HG03571 (cell line): ENCODE results near the gene S100A16.
"Not testable (repeated sequence)": the region's sequence is repeated elsewhere in the genome, so short reads cannot be mapped to it uniquely, and the experiment has no call there.

Experiments
- ATAC-seq: cut with Tn5 transposase; IDR thresholded peaks from one replicate; pipeline ENCODE4 v1.9.1; 2021; ENCODE audit not compliant: unreplicated experiment

Gene S100A16

GRCh38 chr1:153588033-153588432 lies 24.9 kb downstream of the S100A16 start:
- ATAC-seq, result not testable (repeated sequence)

DNA sequence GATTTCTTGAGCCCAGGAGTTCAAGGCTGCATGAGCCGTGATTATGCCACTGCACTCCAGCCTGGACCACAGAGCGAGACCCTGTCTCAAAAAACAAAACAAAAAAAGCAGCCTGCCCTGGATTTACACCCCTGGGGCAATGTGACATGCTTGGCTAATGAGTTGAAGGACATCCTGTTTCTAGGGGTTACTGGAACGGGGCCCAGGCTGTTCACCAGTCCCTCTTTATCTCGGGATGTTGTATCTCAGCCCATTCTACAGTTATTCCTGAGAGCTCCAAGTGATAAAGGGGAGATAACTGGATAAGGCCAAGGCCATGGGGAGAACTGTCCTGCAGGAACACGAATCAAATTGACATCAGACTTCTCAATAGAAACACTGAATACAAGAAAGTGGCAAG lies 25.6 kb downstream of the S100A16 start:
- ATAC-seq, result no peak

GRCh38 chr1:153586347-153586746 lies 26.6 kb downstream of the S100A16 start:
- no peak for ATAC-seq

DNA sequence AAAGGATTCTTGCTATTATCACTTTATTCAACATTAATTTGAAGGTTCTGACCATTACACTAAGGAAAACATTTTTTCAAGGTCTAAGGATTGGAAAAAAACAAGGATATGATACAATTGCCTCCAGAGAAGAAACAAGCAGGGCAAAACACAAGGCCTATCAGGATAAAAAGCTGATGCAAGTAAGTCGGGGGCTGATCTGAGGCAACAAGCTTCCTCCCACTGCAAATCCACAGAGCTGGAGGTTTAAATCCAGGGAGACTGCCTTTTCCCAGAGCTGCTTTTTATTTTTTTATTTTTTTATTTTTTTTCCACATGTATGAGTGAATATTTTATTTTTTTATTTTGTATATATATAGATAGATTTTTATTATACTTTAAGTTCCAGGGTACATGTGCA lies 27.9 kb downstream of the S100A16 start:
- no peak for ATAC-seq

GRCh38 chr1:153583976-153584375 lies 29.0 kb downstream of the S100A16 start:
- no peak for ATAC-seq

- not testable (repeated sequence) for ATAC-seq
Measured at GRCh38 chr1:153583514-153583913, 29.4 kb downstream of the S100A16 start.

- not testable (repeated sequence) for ATAC-seq
Measured at GRCh38 chr1:153582836-153583235, 30.1 kb downstream of the S100A16 start.

- no peak for ATAC-seq
Measured at GRCh38 chr1:153578936-153579335, 34.0 kb downstream of the S100A16 start.

DNA sequence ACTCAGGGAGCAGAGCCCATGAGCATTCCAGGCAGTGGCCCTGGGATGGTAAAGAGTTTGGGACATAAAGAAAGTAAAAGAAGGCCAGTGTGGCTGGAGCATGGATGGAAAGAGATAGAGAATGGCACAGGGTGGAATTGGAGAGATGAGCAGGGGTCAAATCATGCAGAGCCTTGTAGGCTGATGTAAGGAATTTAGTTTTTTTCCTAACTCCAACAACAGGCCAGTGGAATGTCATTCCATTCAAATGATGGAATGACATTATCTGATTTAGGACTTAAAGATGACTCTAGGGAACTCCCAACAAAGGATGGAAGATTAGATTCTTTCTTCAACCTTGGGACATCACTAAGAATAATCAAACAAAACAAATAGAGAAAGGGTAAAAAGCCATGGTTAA lies 34.4 kb downstream of the S100A16 start:
- no peak for ATAC-seq

DNA sequence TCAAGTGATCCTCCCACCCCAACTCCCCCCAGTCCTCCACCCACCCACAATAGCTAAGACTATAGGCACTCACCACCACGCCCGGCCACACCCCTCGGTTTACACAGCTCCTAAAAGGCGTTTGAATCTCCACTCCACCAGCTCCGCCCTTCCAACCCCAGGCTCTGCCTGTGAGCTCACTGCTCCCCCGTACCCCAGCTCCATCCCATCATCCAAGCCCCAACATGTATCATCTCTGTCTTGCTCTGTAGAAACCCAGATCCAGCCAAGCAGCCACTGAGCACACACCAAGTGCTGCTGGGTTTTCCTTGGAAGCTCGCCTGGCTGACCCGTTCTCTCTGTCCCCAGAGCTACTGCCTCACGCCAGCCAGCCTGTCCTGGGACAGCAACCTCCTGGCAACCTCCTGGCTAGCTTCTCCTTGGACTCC lies 35.3 kb downstream of the S100A16 start:
- ATAC-seq, result no peak

DNA sequence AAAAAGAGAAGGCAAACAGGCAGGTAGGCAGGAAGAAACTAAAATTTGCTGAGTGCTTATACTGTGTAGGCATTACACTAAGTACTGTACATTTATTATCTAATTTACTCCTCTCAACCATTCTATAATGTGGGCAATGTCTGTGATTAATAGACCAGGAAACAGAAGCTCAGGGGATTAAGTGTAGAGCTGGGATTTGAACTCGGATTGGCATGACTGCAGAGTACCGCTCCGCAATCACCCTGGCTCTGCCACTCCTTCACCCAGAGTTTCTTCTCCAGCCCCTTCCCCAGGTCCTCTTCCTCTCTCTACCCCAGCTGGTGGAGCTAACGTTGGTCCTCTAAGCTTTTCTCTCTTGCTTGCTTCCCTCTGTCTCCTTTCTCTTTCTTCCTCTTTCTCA lies 35.8 kb downstream of the S100A16 start:
- no peak for ATAC-seq

- not testable (repeated sequence) for ATAC-seq
Measured at GRCh38 chr1:153575497-153575896, 37.4 kb downstream of the S100A16 start.

DNA sequence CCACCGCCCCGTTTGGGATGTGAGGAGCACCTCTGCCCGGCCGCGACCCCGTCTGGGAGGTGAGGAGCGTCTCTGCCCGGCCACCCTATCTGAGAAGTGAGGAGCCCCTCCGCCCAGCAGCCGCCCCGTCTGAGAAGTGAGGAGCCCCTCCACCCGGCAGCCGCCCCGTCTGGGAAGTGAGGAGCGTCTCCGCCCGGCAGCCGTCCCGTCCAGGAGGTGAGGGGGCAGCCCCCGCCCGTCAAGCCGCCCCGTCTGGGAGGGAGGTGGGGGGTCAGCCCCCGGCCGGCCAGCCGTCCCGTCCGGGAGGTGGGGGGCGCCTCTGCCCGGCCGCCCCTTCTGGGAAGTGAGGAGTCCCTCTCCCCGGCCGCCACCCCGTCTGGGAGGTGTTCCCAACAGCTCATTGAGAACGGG lies 37.9 kb downstream of the S100A16 start:
- not testable (repeated sequence) for ATAC-seq

DNA sequence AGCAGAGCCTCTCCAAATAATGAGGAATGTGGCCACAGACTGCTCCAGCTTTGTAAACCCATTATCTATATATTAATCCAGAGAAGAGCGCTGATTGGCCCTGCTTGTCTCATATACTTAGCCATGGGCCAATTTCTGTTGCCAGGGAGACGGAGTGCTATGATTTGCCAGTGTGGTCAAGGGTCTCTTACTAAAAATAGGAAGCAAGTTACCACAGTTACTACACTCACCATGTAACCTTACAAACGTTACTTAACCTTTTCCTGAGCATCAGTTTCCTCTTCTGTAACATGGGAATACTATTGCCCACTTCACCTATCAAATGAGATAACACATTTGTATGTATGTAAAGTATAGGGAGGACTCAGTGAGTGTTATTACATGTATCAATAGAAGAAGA lies 39.6 kb downstream of the S100A16 start:
- ATAC-seq, result no peak

- no peak for ATAC-seq
Measured at GRCh38 chr1:153572569-153573015, 40.3 kb downstream of the S100A16 start.

- no peak for ATAC-seq
Measured at GRCh38 chr1:153571706-153572105, 41.2 kb downstream of the S100A16 start.

- no peak for ATAC-seq
Measured at GRCh38 chr1:153570874-153571273, 42.1 kb downstream of the S100A16 start.

DNA sequence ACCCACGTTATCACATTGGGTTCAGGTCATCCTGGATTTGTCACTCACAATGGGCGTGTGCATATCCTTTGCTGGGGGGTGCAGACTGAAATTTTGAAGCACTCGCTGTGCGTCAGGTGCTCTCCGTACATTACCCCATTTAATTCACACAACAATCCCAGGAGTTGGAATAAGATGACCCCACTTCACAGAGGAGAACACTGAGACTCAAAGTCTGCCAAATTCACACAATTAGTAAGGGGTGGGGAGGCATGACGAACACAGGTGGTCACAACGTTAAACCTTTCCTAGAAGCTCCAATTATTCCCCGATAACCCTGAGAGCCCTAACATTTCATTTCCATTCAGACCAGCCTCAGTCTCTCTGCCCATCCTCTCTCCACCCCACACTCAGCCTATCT lies 43.5 kb downstream of the S100A16 start:
- ATAC-seq, result no peak

- no peak for ATAC-seq
Measured at GRCh38 chr1:153568367-153569099, 44.4 kb downstream of the S100A16 start.

GRCh38 chr1:153567621-153568366 lies 45.1 kb downstream of the S100A16 start:
- ATAC-seq, result no peak

- no peak for ATAC-seq
Measured at GRCh38 chr1:153566414-153567371, 46.2 kb downstream of the S100A16 start.
